HG03520 (cell line): ENCODE data around the gene REEP6.

Experiments
- ATAC-seq: cut with Tn5 transposase; IDR thresholded peaks from one replicate; pipeline ENCODE4 v1.9.1; 2021; ENCODE audit warnings: mild to moderate bottlenecking, moderate library complexity; ENCODE audit not compliant: unreplicated experiment

REEP6 gene

GRCh38 chr19:1456121-1456900, 34.7 kb upstream of the REEP6 start:
- no peak for ATAC-seq

DNA sequence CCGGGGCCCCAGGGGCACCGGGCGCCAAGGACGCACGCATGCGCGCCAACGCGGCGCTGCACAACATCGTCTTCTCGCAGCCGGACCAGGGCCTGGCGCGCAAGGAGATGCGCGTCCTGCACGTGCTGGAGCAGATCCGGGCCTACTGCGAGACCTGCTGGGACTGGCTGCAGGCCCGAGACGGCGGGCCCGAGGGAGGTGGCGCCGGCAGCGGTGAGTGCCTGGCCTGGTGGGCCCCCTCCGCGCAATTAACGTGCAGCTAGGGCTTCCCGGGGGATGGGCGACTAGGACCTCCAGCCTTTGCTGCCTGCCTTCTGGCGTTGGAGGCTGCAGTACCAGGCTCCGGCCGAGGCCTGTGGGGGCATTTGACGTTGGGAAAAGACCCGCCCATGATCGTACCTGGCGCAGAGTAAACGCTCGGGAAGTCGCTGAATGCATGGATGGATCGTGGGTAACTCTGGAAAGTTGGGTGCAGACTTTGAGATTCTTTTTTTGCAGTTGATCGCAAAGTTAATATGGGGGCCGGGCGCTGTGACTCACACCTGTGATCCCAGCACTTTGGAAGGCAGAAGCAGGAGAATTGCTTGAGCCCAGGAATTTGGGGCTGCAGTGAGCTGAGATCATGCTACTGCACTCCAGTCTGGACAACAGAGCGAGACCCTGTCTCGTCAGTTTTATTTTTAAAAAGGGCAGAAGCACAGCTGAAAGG, 33.8 kb upstream of the REEP6 start:
- ATAC-seq = no peak

GRCh38 chr19:1457892-1458291, 33.1 kb upstream of the REEP6 start:
- no peak for ATAC-seq

DNA sequence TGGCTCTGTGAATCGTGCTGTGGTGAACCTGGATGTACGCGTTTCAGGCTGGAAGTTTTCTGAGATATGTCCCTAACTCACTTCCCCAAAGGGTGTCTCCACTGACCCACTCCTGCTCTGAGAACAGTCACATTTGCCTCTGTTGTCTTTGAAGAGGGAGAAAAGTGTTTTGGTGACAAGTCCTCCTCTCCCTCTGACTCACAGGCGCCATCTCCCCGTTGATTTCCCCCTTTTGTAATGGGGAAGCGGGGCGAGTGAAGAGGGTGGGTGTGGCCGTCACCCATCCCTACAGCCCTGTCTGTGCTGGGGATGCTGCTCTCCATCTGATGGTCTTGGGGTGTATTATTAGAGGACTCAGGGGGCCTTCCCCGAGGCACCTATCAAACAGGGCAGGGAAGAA, 31.5 kb upstream of the REEP6 start:
- no peak for ATAC-seq

DNA sequence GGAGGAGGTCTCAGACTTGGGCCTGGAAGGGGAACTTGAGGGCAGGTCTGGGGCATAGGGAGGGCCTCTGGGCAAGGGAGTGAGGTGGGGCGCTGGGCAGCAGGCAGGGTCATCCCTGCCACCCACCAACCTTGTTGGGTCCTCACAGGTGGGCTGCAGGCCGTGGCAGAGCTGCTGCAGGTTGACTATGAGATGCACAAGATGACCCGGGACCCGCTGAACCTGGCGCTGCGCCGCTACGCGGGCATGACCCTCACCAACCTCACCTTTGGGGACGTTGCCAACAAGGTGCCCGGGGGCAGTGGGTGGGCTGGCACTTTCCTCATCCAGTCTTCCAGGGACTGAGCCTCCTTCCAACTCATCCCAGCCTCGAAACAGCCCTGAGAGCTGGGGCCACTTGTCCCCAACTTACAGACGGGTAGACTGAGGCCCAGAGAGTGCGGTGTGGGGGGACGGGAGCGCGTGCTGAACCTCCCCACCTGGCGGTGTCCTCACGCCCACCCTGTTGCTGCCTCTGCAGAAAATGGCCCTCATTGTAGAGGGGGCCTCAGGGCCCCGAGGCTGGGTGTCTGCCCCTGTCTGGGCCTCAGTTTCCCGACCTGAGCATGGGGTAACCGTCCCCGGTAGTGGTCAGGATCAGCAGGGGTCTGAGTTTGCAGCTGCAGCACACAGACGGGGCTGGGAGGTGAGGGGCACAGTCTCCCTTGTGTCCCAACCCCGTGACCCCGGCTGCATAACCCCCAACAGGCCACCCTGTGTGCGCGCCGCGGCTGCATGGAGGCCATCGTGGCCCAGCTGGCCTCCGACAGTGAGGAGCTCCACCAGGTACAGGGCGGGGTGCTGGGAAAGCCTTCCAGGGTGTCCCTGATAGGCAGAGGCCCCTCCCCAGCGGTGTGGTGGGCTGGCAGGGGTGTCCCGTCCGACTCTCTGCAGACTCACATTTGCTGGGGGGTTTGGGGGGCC, 30.7 kb upstream of the REEP6 start:
- ATAC-seq = no peak

DNA sequence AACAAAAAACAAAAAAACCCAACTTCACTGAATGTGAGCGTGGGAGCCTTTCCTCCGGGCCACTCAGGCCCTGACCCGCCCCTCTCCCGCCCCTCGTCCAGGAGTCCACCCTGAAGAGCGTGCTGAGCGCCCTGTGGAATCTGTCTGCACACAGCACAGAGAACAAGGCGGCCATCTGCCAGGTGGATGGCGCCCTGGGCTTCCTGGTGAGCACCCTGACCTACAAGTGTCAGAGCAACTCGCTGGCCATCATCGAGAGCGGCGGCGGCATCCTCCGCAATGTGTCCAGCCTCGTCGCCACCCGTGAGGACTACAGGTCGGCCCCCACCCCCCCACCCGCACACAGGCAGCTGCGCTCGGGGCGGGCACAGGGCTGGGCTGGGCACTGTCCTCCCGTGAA, 29.1 kb upstream of the REEP6 start:
- ATAC-seq = no peak

GRCh38 chr19:1465191-1466016, 25.6 kb upstream of the REEP6 start:
- no peak for ATAC-seq

- ATAC-seq = no peak
Measured at GRCh38 chr19:1466018-1466460, 24.9 kb upstream of the REEP6 start.

GRCh38 chr19:1466461-1467214, 24.3 kb upstream of the REEP6 start:
- no peak for ATAC-seq

- ATAC-seq = no peak
Measured at GRCh38 chr19:1467215-1467489, 23.8 kb upstream of the REEP6 start.

- no peak for ATAC-seq
Measured at GRCh38 chr19:1467490-1468273, 23.3 kb upstream of the REEP6 start.

DNA sequence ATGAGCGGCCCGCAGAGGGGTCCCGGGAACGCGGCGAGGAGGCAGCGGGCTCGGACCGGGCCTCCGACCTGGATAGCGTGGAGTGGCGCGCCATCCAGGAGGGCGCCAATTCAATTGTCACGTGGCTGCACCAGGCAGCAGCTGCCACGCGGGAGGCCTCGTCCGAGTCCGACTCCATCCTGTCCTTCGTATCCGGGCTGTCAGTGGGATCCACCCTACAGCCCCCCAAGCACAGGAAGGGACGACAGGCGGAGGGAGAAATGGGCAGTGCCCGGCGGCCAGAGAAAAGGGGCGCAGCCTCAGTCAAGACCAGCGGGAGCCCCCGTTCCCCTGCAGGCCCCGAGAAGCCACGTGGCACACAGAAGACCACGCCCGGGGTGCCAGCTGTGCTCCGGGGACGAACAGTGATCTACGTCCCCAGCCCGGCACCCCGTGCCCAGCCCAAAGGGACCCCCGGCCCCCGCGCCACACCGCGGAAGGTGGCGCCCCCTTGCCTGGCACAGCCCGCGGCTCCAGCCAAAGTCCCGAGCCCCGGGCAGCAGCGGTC, 22.6 kb upstream of the REEP6 start:
- no peak for ATAC-seq

DNA sequence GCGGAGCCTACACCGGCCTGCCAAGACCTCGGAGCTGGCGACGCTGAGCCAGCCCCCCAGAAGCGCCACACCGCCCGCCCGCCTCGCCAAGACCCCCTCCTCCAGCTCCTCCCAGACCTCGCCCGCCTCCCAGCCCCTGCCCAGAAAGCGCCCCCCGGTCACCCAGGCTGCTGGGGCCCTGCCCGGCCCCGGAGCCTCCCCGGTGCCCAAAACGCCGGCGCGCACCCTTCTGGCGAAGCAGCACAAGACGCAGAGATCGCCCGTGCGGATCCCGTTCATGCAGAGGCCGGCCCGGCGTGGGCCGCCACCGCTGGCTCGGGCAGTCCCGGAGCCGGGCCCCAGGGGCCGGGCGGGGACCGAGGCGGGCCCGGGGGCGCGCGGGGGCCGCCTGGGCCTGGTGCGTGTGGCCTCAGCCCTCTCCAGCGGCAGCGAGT, 22.1 kb upstream of the REEP6 start:
- ATAC-seq = no peak

GRCh38 chr19:1469255-1470054, 21.5 kb upstream of the REEP6 start:
- no peak for ATAC-seq

DNA sequence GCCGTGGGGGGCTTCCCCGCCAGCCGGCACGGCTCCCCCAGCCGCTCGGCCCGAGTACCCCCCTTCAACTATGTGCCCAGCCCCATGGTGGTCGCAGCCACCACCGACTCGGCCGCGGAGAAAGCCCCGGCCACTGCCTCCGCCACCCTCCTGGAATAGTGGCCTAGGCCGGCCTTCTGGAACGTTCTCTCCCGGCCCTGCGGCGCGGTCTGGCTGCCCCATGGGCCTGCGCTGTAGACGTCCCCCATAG, 21.0 kb upstream of the REEP6 start:
- no peak for ATAC-seq

- no peak for ATAC-seq
Measured at GRCh38 chr19:1470305-1471009, 20.5 kb upstream of the REEP6 start.

DNA sequence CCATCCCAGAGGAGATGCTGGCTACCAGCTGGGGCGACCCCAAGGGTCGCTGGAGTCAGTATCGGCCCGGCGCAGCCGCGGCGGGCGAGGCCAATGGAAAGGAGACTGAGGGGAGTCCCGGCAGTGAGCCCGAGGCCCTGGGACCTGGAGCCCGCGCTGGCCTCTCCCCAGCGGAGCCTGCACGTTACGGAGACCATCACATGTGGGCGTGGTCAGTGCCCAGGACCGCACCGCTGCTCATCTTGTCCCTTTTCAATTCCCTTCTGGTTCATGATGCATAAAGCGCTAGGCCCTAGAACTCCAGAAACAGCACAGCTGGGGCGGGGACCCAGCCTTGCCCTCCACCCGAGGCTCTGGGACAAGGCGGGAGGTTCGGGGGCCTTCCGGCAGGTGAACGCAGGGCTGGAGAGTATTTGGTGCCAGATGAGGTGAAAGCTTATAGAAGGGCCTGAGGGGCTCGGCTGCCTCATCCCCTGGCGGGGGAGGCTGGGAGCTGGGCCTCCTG, 19.9 kb upstream of the REEP6 start:
- ATAC-seq = no peak
